Measurements from ENCODE around the gene C1orf146.

C1orf146 gene

GRCh38 chr1:92291372-92291999, 73.8 kb downstream of the C1orf146 start:
- in situ Hi-C loops (cut with MboI; ENCODE audit: low sequenced_read_pairs) = loop anchor here (25.0 kb wide), 1 partner anchor 779 kb away; the partner anchor contains the start of gene CDC7
- Histone ChIP-seq H3K4me1 (0 out of 2 replicates have a peak, but pooled peaks cover 2% of the 10 kb centered on the region), H3K27me3 (ENCODE audit: low read depth) (no peaks in the 10 kb centered on the region), H3K36me3 (replicated peaks) (peaks cover 6% of the 10 kb centered on the region), H3K9me3 (no peaks in the 10 kb centered on the region), H3K4me3 (no peak overlapping the region)
- DNase-seq (ENCODE audit: low spot score in 2 of 2) = peak; percentile 19 to 68
